ENCODE measurements around the gene RAP1GAP2.

RAP1GAP2 gene

DNA sequence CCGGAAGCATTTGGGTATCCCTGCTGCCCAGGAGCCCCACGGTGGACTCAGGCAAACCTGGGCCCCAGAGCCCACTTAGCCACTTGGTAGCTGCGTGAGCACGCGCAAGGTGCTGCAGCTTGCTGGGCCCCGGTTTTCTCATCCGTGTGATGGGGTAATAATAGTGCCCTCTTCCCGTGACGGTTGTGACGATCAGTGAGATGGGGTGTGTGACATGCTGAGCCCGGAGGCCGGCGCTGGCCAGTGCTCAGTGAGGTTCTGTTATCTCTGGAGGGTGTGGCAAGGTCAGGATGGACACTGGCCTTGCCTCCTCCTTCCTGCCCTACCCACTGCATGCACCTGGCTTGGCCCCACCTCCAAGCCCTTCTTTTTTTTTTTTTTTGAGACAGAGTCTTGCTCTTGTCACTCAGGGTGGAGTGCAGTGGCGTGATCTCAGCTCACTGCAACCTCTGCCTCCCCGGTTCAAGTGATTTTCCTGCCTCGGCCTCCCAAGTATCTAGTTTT, 82.6 kb downstream of the RAP1GAP2 start:
- no peaks in the 10 kb centered on the region for H3K36me3 ChIP-seq (ENCODE audit: control insufficient read depth, low read length)
- no peaks in the 10 kb centered on the region for H3K27me3 ChIP-seq (ENCODE audit: control insufficient read depth, low read length)
- no peaks in the 10 kb centered on the region for H3K9me3 ChIP-seq (ENCODE audit: control insufficient read depth, insufficient read depth, low read length)
- no peaks in the 10 kb centered on the region for H3F3A ChIP-seq (ENCODE audit: control insufficient read depth, insufficient read depth)
- TF ChIP-seq EZH2phosphoT487 (IDR thresholded peaks at IDR 0.05; ENCODE audit: borderline replicate concordance, low read length): no peak
- TF ChIP-seq, protein P1, sequence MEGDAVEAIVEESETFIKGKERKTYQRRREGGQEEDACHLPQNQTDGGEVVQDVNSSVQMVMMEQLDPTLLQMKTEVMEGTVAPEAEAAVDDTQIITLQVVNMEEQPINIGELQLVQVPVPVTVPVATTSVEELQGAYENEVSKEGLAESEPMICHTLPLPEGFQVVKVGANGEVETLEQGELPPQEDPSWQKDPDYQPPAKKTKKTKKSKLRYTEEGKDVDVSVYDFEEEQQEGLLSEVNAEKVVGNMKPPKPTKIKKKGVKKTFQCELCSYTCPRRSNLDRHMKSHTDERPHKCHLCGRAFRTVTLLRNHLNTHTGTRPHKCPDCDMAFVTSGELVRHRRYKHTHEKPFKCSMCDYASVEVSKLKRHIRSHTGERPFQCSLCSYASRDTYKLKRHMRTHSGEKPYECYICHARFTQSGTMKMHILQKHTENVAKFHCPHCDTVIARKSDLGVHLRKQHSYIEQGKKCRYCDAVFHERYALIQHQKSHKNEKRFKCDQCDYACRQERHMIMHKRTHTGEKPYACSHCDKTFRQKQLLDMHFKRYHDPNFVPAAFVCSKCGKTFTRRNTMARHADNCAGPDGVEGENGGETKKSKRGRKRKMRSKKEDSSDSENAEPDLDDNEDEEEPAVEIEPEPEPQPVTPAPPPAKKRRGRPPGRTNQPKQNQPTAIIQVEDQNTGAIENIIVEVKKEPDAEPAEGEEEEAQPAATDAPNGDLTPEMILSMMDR (IDR thresholded peaks at IDR 0.05; ENCODE audit: low read depth, low read length, poor library complexity, severe bottlenecking): no peak
- H3K27ac ChIP-seq (ENCODE audit: low read depth, low read length): no peak overlapping the region
- H3K4me2 ChIP-seq (ENCODE audit: low read length): no peak overlapping the region
- H3K4me1 ChIP-seq (ENCODE audit: control insufficient read depth, low read length): no peaks in the 10 kb centered on the region
- H3K4me3 ChIP-seq (ENCODE audit: low read length): no peak overlapping the region
- H3K79me2 ChIP-seq (ENCODE audit: control insufficient read depth, low read length): peaks cover 31% of the 10 kb centered on the region
- no peaks in the 10 kb centered on the region for H3K9me2 ChIP-seq (replicated peaks; ENCODE audit: control insufficient read depth, low read length)
- H4K20me1 ChIP-seq (ENCODE audit: control insufficient read depth, insufficient read depth, low read depth, low read length): no peaks in the 10 kb centered on the region

DNA sequence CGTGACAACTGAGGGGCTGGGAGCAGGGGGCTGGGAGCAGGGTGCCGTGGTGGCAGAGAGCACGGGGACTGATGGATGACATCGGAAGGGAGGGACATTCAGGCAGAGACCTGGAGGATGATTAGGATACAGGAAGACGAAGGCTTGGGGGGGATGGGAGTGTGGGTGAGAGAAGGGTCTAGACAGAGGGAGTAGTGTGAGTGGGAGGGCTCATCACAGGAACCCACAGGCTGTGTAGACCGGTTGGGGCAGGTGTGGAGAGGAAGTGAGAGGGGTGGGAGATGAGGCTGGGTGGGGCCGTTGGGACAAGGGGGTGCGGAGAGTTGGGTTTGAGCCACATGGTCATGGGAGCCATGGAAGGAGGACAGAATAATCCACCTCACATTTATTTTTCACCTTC, 83.8 kb downstream of the RAP1GAP2 start:
- H4K20me1 ChIP-seq (ENCODE audit: control insufficient read depth, insufficient read depth, low read depth, low read length): no peaks in the 10 kb centered on the region
- no peaks in the 10 kb centered on the region for H3F3A ChIP-seq (ENCODE audit: control insufficient read depth, insufficient read depth)
- no peaks in the 10 kb centered on the region for H3K9me3 ChIP-seq (ENCODE audit: control insufficient read depth, insufficient read depth, low read length)
- no peak overlapping the region for H3K4me2 ChIP-seq (ENCODE audit: low read length)
- no peaks in the 10 kb centered on the region for H3K9me2 ChIP-seq (replicated peaks; ENCODE audit: control insufficient read depth, low read length)
- H3K4me1 ChIP-seq (ENCODE audit: control insufficient read depth, low read length): no peaks in the 10 kb centered on the region
- no peaks in the 10 kb centered on the region for H3K36me3 ChIP-seq (ENCODE audit: control insufficient read depth, low read length)
- no peaks in the 10 kb centered on the region for H3K27me3 ChIP-seq (ENCODE audit: control insufficient read depth, low read length)
- no peak overlapping the region for H3K27ac ChIP-seq (ENCODE audit: low read depth, low read length)
- TF ChIP-seq, protein P1 (IDR thresholded peaks at IDR 0.05; ENCODE audit: low read depth, low read length, poor library complexity, severe bottlenecking): no peak
- TF ChIP-seq EZH2phosphoT487 (IDR thresholded peaks at IDR 0.05; ENCODE audit: borderline replicate concordance, low read length): no peak
- no peak overlapping the region for H3K4me3 ChIP-seq (ENCODE audit: low read length)
- peaks cover 27% of the 10 kb centered on the region for H3K79me2 ChIP-seq (ENCODE audit: control insufficient read depth, low read length)

DNA sequence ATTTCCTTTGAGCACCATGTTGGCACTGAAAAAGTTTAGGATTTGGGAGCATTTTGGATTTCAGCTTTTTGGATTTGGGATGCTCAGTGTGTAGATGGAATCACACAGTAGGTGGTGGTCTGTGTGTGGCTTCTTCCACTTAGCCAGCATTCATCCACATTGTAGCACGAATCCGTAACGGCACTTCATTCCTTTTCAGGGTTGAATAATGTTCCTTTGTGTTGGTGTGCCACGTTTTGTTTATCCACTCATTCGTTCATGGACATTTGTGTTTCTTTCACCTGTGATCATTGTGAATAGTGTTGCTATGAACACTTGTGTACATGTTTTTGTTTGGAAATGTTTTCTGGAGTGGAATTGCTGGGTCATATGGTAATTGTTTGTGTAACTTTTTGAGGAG, 85.1 kb downstream of the RAP1GAP2 start:
- Histone ChIP-seq H3K4me2 (ENCODE audit: low read length) (no peak overlapping the region), H3K9me3 (ENCODE audit: control insufficient read depth, insufficient read depth, low read length) (no peaks in the 10 kb centered on the region), H3K9me2 (replicated peaks; ENCODE audit: control insufficient read depth, low read length) (no peaks in the 10 kb centered on the region), H3K27me3 (ENCODE audit: control insufficient read depth, low read length) (no peaks in the 10 kb centered on the region), H3K4me1 (ENCODE audit: control insufficient read depth, low read length) (no peaks in the 10 kb centered on the region), H3K36me3 (ENCODE audit: control insufficient read depth, low read length) (no peaks in the 10 kb centered on the region), H4K20me1 (ENCODE audit: control insufficient read depth, insufficient read depth, low read depth, low read length) (no peaks in the 10 kb centered on the region), H3K4me3 (ENCODE audit: low read length) (no peak overlapping the region), H3F3A (ENCODE audit: control insufficient read depth, insufficient read depth) (no peaks in the 10 kb centered on the region), H3K79me2 (ENCODE audit: control insufficient read depth, low read length) (peaks cover 27% of the 10 kb centered on the region), H3K27ac (ENCODE audit: low read depth, low read length) (no peak overlapping the region)
- TF ChIP-seq, protein P1 (IDR thresholded peaks at IDR 0.05; ENCODE audit: low read depth, low read length, poor library complexity, severe bottlenecking): no peak
- no peak for TF ChIP-seq EZH2phosphoT487 (IDR thresholded peaks at IDR 0.05; ENCODE audit: borderline replicate concordance, low read length)

Data from DOHH2 (cell line).